PC-3 (cell line): ENCODE measurements around the gene APMAP. TPM values are rescaled to one million over a fixed set of nuclear protein-coding genes. Genes with fewer than 3 reads are reported as not detected.

Source experiments
- ATAC-seq: fragments of 200-7000 bp; cut with Tn5 transposase; 2 replicates; pipeline ENCODE4 v1.9.1; 2020; ENCODE audit warnings: mild to moderate bottlenecking, moderate library complexity
- BruUV-seq: library from RNA; stranded (reverse); fragments of 400-500 nt; replicated peaks from 2 replicates; lab custom pipeline; 2021; lab: Mats Ljungman, UMichigan
- CTCF ChIA-PET: fragments of 300-600 bp; sonication (Branson Sonifier 250); formaldehyde crosslinking; loops from one replicate; lab custom pipeline; 2022; ENCODE audit warnings: antibody characterized with exemption; lab: Charles Lee
- POLR2A ChIA-PET: fragments of 300-600 bp; sonication (Branson Sonifier 250); formaldehyde crosslinking; loops from one replicate; lab custom pipeline; 2022; ENCODE audit warnings: antibody characterized with exemption; ENCODE audit not compliant: unreplicated experiment; lab: Charles Lee
- DNase-seq: peaks from one replicate; pipeline ENCODE4 v3.0.0-alpha.2; 2015
- H2AFZ ChIP-seq: fragments of 300-600 bp; sonication (generic); 2 replicates; pipeline ENCODE4 v1.6.0; 2016; ENCODE audit warnings: antibody characterized with exemption, low read length
- H3F3A ChIP-seq: fragments of 300-600 bp; sonication (generic); one replicate; pipeline ENCODE4 v1.6.0; 2017; ENCODE audit warnings: antibody characterized with exemption, low read length, control low read depth, mild to moderate bottlenecking; ENCODE audit not compliant: unreplicated experiment
- H3K27ac ChIP-seq: fragments of 300-600 bp; sonication (generic); 2 replicates; pipeline ENCODE4 v1.5.1; 2016; ENCODE audit warnings: mild to moderate bottlenecking, low read length
- H3K27me3 ChIP-seq: fragments of 300-600 bp; sonication (generic); 2 replicates; pipeline ENCODE4 v1.6.1; 2016; ENCODE audit warnings: low read length, mixed read lengths
- H3K36me3 ChIP-seq: fragments of 300-600 bp; sonication (generic); 2 replicates; pipeline ENCODE4 v1.6.1; 2016; ENCODE audit warnings: low read depth, mixed run types, low read length, mixed read lengths
- H3K4me1 ChIP-seq: fragments of 300-600 bp; sonication (generic); 2 replicates; pipeline ENCODE4 v1.5.1; 2016; ENCODE audit warnings: low read length; ENCODE audit not compliant: insufficient read depth
- H3K4me2 ChIP-seq: fragments of 300-600 bp; sonication (generic); 2 replicates; pipeline ENCODE4 v1.6.0; 2016; ENCODE audit warnings: low read length
- H3K4me3 ChIP-seq: fragments of 300-600 bp; sonication (generic); 2 replicates; pipeline ENCODE4 v1.5.1; 2016; ENCODE audit warnings: mild to moderate bottlenecking, low read length, mixed read lengths
- H3K79me2 ChIP-seq: fragments of 300-600 bp; sonication (generic); 2 replicates; pipeline ENCODE4 v1.6.1; 2017; ENCODE audit warnings: low read length, mixed read lengths
- H3K9ac ChIP-seq: fragments of 300-600 bp; sonication (generic); 2 replicates; pipeline ENCODE4 v1.6.0; 2016; ENCODE audit warnings: mild to moderate bottlenecking, low read length
- H3K9me2 ChIP-seq: fragments of 300-600 bp; sonication (generic); replicated peaks from 2 replicates; pipeline ENCODE4 v1.6.1; 2016; ENCODE audit warnings: mixed run types, low read length, mixed read lengths
- H3K9me3 ChIP-seq: fragments of 300-600 bp; sonication (generic); 2 replicates; pipeline ENCODE4 v1.6.1; 2016; ENCODE audit warnings: low read length, mixed read lengths
- H4K20me1 ChIP-seq: fragments of 300-600 bp; sonication (generic); 2 replicates; pipeline ENCODE4 v1.6.1; 2016; ENCODE audit warnings: low read length, mixed read lengths
- EZH2 ChIP-seq: fragments of 300-600 bp; sonication (generic); IDR thresholded peaks from one replicate; pipeline ENCODE4 v1.6.1; 2017; ENCODE audit warnings: antibody characterized with exemption, mild to moderate bottlenecking, low read length; ENCODE audit not compliant: unreplicated experiment
- EZH2phosphoT487 ChIP-seq: fragments of 300-600 bp; sonication (generic); IDR thresholded peaks from 2 replicates; pipeline ENCODE4 v1.6.1; 2018; ENCODE audit warnings: mild to moderate bottlenecking, antibody characterized with exemption, low read length, borderline replicate concordance
- intact Hi-C: fragments of 100-400 bp; cut with micrococcal nuclease; formaldehyde crosslinking; loops from 2 replicates; pipeline ENCODE4 v1.9.0; 2023
- total RNA-seq: library from RNA; depleted of rRNA; stranded (reverse); fragments of >200 nt; gene quantifications from 2 replicates; pipeline ENCODE4 v1.2.3, GENCODE V29; 2014
- TF ChIP-seq, protein P1 (sequence below): fragments of 300-600 bp; sonication (generic); conservative IDR thresholded peaks from 2 replicates; pipeline ENCODE4 v1.5.1; 2017; ENCODE audit warnings: antibody characterized with exemption, low read depth, mild to moderate bottlenecking, low read length

Gene APMAP
- total RNA-seq, 1 experiment from 2014 or later, result 134 TPM

DNA sequence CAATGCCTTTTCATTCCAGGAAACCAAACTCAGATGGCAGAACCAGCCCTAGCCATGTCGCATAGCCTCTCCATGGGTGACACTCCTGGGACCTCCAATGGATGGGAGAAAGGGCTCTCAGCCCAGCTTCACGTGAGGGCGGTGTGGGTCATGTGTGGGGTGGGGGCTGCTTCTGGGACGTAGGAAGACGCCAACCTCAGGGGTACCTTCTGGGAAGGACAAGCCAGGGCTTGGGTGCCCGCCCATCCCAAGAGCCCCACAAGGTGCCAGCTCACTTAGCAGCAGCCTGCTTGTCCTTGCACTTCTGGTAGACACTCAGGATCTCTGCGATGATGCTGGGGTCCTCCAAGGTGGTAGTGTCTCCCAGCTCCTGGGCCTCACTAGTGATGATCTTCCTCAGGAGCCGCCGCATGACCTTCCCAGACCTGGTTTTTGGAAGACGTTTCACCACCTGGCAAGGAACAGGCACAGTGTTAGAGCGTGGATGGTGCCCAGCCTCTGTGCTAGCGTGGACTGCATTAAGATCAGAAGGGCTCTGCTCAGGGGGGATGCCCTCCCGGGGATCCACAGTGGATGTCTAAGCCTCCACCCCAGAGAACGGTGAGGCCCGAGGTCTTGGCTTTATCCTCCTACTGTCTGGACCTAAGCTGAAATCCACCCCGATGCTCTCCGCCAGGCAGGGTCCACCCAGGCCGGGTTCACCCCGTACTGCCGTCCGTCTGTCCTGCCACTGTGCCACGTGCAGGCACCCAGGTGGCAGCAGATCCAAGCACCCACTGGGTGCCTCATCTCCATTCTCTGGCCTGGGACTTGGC, 15.1 kb upstream of the APMAP start:
- ChIA-PET CTCF (no interaction called here), POLR2A (no interaction called here)
- H3K4me1 ChIP-seq, result no peaks in the 10 kb centered on the region
- H3K9me3 ChIP-seq, result 0 out of 2 replicates have a peak, but pooled peaks cover 4% of the 10 kb centered on the region
- no peaks in the 10 kb centered on the region for H3K9me2 ChIP-seq
- no peak overlapping the region for H3K4me2 ChIP-seq
- no TSS peak for BruUV-seq
- H3K79me2 ChIP-seq, result no peaks in the 10 kb centered on the region
- no peak overlapping the region for H3K27ac ChIP-seq
- H3K9ac ChIP-seq, result no peak overlapping the region
- intact Hi-C loops, result no loop called here
- no peaks in the 10 kb centered on the region for H3K36me3 ChIP-seq
- no peaks in the 10 kb centered on the region for H3F3A ChIP-seq
- no peak overlapping the region for H3K4me3 ChIP-seq
- H2AFZ ChIP-seq, result no peak overlapping the region
- no peak for DNase-seq
- TF ChIP-seq, protein P1, sequence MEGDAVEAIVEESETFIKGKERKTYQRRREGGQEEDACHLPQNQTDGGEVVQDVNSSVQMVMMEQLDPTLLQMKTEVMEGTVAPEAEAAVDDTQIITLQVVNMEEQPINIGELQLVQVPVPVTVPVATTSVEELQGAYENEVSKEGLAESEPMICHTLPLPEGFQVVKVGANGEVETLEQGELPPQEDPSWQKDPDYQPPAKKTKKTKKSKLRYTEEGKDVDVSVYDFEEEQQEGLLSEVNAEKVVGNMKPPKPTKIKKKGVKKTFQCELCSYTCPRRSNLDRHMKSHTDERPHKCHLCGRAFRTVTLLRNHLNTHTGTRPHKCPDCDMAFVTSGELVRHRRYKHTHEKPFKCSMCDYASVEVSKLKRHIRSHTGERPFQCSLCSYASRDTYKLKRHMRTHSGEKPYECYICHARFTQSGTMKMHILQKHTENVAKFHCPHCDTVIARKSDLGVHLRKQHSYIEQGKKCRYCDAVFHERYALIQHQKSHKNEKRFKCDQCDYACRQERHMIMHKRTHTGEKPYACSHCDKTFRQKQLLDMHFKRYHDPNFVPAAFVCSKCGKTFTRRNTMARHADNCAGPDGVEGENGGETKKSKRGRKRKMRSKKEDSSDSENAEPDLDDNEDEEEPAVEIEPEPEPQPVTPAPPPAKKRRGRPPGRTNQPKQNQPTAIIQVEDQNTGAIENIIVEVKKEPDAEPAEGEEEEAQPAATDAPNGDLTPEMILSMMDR, result no peak
- TF ChIP-seq EZH2, result no peak
- no peak for TF ChIP-seq EZH2phosphoT487
- H4K20me1 ChIP-seq, result no peaks in the 10 kb centered on the region
- H3K27me3 ChIP-seq, result no peaks in the 10 kb centered on the region
- no peak for ATAC-seq

DNA sequence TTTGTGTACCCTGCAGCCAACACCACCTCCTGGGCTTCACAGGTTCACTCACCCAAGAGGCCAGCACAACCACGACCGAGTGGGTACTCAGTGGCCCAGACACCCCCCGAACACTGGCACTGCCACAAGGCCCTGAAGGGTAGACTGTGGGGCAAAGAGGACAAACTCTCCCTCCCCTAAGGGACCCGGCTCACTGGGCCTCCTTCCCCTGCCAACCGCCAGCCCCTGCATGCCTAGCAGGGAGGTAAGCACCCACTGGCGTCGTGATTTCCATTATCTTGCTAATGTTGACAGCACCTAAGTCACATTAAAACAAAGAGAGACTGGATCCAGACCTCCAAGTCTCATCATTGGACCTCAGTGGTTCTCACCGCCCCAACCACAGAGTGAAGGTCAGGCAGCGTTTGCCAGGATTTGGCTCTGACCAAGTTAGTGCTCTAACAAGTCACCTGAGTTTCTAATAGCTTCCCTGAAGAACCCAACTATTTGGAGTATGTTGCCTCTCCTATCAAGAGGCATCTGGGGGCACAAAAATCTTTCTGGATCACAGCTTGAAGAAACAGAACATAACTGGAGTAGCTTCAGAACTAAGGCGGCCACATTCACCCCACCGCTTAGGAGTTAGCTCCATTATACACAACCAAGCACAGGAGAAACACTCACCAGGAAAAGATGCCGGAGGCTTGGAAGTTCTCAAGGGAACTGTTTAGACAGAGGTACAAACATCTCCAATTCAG, 14.0 kb upstream of the APMAP start:
- no peaks in the 10 kb centered on the region for H3K9me2 ChIP-seq
- H2AFZ ChIP-seq, result no peak overlapping the region
- H3F3A ChIP-seq, result no peaks in the 10 kb centered on the region
- H3K4me3 ChIP-seq, result no peak overlapping the region
- H3K9ac ChIP-seq, result no peak overlapping the region
- no peaks in the 10 kb centered on the region for H3K36me3 ChIP-seq
- no peak overlapping the region for H3K4me2 ChIP-seq
- H3K9me3 ChIP-seq, result 0 out of 2 replicates have a peak, but pooled peaks cover 4% of the 10 kb centered on the region
- no peak for ATAC-seq
- no peaks in the 10 kb centered on the region for H3K4me1 ChIP-seq
- H3K27me3 ChIP-seq, result no peaks in the 10 kb centered on the region
- ChIA-PET POLR2A (interaction anchor here (0.8 kb wide), 1 partner anchor 55 kb away, joined by 3 read pairs; no protein-coding TSS in a partner anchor), CTCF (no interaction called here)
- H3K27ac ChIP-seq, result no peak overlapping the region
- TF ChIP-seq, protein P1, result no peak
- TF ChIP-seq EZH2 (no peak), EZH2phosphoT487 (no peak)
- no peaks in the 10 kb centered on the region for H3K79me2 ChIP-seq
- no peaks in the 10 kb centered on the region for H4K20me1 ChIP-seq
- intact Hi-C loops, result no loop called here
- no peak for DNase-seq
- no TSS peak for BruUV-seq
